MV-4-11 (cell line): Measurements from ENCODE around the gene NIPA2.
A peak's percentile ranks its signal among the peaks of the same experiment; 100 is the strongest.

ENCODE experiments used
- DNase-seq: peaks from one replicate; lab custom pipeline; 2025; lab: John Stamatoyannopoulos, UW

NIPA2 gene

DNA sequence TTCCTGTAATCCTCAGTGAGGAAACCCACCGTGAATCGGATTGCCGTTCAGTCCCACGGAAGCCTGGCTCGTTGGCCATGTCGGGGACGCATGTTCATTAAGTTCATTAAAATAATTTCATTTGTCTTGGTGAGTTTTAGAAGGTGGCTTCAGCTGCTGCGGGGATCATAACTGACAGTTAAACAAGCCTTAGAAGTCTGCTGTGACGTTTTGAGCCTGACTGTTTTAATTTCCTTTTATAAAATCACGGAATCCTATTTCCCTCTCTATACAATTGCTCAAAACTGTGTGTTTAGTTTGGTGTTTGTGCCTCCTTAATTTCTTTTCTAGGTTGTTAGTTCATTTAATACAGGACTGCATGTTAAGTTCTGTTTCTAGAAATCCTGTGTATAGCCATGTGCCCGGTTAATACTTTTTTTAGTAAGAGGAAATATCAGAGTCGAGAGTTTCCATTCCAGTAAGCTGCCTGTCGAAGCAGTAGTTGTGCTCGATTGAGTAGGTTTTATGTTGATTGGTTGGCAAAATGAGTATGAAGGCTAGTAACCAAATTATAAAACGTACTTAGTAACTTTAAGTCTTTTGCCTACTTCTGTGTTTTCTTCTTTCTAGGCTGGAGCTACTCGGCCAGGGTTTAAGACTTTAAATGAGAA, 705 bp downstream of the NIPA2 start:
- peak; percentile 53 for DNase-seq

DNA sequence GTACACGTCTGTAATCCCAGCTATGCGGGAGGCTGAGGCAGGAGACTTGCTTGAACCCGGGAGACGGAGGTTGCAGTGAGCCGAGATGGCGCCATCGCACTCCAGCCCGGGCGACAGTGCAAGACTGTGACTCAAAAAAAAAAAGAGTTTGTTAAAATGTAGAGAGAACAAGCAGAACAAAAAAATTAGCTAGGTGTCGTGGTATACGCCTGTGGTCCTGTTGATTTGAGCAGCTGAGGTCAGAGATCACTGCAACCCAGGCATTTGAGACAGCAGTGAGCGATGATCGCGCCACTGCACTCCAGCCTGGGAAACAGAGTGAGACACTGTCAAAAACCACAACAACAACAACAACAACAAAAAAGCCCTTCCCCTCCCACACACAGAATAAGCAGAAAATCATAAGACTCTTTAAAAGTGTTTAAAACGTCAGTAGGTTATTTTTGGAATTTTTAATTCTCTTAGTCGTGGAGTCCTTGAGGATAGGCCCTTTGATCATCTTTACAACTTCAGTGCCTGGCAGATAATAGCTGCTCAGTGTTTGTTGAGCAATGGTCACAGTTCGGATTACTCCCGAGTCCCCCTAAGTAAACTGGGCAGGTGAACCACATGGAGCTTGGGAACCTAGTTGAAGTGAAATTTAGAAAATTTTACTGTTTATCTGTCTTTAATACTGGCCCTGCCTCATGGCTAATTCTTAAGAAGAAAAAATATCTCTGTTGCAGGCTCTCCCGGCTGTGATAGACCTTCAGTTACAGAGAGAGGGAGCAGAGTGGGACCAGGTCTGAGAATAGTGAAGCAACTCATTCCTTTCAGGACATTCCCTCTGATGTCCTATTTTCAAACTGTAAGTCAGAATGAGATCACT, 6.2 kb downstream of the NIPA2 start:
- no peak for DNase-seq

DNA sequence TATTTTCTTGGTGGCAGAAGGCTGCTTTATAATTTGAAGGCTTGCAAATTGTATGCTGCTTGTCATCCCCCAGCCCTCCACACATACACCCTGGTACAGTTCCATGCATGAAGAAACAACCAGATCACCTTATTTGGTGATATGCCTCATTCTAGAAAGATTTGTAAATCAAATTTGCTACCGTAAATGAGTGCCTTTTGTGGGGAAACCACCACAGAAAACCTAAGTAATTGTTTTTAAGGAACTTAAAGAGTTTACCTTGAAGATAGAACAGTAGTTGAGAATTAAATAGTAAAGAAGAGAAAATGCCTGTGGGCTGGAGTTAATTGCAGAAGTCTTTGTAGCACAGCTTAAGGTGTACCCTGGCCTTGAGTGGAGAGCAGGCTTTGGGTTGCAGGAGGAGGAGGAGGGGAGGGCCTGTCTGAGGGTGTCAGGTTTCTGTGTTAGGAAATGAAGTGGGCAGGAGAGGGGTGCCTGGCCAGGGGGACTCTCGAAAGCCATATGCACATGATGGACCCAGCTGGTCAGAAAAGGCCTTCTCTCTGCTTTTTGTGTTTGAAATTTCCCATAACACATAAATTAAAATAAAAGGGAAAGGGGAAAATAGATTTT, 6.9 kb downstream of the NIPA2 start:
- no peak for DNase-seq

DNA sequence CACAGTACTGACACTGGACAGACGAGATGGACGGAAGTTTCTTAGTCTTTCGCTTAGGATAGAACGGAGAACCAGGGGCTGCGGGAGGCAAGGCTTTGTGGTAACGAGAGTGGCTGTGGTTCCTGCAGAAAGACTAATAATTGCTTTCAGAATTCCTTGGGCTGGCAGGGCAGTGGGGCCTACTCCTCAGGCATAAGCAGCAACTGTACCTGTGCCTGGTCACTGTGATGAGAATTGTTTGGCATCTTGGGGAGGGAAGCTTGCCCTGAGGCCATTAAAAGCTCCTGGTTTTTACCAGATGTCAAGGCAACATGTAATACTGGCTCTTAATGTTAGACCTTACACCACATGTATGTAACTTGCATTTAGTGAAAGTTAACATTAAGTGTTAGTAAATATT, 7.6 kb downstream of the NIPA2 start:
- no peak for DNase-seq

DNA sequence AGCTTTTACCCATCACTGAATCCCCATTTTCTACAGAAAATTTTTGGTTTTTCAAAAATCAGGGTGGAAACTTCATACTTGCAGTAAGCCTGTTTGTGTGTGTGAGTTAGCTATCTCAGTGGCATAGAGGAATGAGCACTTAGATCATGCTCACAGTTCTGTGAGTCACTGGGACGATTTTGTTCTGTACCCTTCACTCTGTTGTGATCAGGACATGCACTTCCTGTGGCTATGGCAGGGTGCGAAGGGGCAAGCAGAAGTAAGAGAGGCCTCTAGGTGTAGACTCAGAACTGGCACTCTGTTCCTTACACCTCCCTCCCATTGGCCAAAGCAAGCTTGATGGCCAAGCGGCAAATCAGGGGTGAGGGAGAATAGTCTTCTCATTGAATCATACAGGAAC, 11.6 kb downstream of the NIPA2 start:
- no peak for DNase-seq

DNA sequence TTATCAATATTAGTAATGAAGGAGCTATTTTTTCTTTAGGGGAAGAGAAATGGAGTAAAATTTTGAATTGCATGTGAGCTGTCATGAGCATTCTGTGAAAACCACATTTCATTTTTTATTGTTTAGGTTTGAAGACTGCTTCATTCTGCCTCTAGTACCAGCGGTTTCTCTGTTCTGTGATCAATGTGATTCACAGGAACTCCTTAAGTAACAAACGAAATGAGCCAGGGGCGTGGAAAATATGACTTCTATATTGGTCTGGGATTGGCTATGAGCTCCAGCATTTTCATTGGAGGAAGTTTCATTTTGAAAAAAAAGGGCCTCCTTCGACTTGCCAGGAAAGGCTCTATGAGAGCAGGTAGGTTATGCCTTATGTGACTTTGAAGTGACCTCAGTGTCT, 13.0 kb downstream of the NIPA2 start:
- no peak for DNase-seq

DNA sequence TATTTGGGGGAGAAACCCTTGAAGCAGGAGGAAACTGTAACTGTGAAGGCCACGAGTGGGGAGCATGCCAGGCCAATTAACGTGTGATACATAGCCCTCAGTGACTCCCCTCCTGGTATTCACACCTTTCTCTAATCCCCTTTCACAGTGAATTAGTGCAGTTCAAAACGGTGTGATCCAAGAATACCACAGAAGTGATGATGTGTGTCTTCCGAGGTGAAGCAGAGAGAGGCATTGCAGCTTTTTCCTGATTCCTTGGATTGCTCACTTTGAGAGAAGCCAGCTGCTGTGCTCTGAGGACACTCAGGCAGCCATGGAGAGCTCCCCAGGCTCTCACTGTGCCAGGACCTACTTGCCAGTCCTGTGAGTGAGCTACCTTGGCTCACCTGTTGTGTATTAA, 17.3 kb downstream of the NIPA2 start:
- DNase-seq: no peak

DNA sequence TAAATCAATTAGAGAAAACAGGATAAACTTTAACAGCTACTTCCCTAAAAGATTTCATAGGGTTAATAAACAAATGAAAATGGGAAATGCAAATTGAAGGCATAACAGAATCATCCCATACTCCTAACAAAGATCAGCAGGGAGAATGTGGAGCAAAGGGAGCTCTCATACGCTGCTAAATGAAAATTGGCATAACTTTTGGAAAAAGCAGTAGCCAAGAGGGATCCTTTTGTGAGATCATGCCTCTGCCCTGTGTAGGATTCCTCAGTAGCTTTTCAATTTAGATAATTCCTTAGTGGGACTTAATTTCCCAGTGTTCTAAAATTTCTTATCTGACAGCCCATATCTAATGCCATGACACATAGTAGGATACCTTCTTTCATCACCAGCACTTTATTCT, 18.2 kb downstream of the NIPA2 start:
- no peak for DNase-seq

DNA sequence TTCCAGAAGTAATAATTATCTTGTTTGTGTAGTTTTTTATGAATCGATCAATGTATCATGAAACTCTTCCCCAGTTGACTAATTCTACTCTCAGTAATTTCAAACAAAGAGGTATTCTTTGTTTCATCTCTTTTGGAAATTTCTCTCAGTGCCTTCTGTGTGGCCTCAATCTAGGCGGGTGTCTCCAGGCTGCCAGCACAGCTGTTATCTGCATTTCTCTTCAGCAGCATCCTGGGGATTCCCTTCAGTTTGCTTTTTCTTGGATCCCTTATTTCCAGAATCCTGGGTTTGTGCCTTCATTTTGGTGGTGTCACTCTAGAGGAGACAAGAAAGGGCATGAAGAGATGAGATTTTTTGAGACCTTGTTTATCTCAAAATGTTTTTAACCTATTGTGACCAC, 22.7 kb downstream of the NIPA2 start:
- no peak for DNase-seq

DNA sequence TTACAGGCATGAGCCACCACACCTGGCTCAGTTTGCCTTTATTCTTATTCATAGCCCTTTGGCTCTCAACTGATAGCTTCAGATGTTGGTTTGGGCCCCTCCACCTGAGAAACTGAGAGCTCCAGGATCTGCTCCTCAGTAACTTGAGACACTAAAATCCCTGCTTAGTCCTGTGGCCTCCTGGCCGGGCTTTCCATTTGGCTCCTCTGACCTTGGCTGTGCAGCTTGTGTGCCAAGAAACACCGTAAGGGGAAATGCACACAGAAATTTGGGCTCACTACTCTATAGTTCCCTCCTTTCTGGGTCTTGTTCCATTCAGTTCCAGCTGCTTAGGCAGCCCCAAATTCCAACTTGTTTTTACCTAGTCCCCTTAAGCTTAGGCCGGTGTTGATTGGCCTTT, 24.9 kb downstream of the NIPA2 start:
- no peak for DNase-seq

DNA sequence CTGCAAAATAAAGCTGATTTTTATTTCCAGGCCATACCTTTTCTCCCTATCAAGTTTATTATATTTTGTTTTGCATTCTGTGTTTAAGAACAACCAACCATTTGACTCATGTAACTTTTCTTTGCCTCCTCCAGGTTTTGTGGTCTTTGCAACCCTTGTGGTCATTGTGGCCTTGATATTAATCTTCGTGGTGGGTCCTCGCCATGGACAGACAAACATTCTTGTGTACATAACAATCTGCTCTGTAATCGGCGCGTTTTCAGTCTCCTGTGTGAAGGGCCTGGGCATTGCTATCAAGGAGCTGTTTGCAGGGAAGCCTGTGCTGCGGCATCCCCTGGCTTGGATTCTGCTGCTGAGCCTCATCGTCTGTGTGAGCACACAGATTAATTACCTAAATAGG, 27.6 kb downstream of the NIPA2 start:
- DNase-seq: no peak

DNA sequence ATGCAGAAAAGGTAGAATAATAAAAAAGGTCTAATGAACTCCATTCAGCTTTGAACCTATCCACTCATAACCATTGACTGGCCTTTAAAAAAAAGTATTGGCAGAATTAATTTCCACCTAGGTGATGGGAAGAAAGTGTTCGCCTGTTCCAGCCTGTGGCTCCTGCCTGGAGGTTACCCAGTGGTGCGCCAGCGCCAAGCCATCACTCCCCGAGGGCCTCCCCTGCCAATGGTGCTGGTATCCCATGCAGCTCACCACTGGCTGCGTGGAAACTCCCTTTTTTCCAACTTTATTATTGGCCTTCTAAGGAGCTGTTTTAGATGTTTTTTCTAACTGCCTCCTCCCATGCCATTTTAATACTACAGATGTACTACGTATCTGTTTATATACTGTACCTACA, 29.4 kb downstream of the NIPA2 start:
- no peak for DNase-seq

DNA sequence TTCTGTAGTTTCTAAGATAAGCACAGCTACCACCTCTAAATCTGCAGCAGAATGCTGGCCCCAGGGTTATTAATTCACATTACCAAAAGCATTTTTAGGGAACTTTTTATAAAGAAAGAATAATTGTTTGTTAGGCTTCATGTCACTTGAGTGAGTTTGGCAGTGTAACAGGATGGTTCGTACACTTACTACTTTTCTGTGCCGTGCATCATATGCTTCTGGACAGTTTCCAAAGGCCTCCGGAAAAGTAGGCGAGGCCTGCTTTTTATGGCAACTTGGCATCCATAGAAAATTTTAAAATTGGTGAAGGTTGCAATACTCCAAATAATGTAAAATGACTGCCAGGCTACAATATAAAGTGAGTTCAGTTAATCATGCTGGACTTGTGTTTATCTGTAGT, 30.0 kb downstream of the NIPA2 start:
- DNase-seq: no peak

DNA sequence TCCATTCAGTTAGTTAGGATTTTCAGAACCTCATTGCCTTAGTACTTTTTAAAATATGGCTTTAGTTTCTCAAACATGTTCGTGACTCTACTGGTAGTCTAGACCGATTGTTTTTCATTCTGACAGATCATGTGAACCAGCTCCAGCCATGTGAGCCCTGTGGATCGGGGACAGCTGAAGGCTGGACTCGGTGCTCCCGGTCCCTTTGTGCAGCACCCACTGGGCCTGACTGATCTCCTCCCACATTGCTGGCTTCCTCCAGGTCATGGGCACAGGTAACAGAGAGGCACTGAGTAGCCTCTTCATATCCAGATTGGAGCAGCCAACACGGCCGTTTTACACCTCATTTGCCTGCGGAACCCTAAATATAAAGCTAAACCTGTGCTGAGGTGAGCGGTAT, 30.5 kb downstream of the NIPA2 start:
- DNase-seq: no peak

DNA sequence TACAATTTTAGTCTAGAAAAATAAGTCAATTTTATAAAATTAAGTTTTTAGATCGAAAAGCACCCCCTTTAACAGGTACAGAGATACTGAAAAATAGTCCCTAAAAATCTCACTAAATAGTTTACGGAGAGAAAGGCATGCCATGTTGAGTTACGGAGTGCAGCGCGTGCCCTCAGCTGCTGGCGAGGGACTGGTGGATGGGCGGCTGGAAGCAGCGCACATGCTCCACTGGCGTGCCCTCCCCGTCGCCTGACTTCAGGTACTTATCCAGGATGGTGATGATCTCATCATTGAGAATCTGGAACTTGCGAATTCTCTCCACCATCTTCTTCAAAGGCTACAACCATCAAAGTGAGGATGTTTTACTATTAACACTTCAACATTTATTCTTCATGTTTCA, 31.4 kb downstream of the NIPA2 start:
- DNase-seq: no peak

DNA sequence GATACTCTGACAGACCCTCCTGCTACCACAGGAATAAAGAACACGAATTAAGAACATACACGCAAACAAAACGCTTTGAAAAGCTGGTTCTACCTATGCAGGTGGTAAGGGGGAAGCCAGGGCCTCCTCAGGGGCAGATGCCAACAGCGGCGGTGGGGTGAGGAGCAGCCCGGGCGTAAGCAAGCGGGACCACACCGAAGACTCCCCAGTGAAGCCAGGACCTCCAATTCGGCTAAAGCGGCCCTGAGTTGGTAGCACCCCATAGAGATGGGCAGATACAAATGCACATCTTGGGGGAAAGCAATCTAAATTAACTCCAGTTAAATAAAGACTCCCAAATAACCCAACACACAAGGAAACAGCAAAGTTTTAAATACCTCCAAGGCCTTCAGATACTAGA, 32.4 kb downstream of the NIPA2 start:
- no peak for DNase-seq

DNA sequence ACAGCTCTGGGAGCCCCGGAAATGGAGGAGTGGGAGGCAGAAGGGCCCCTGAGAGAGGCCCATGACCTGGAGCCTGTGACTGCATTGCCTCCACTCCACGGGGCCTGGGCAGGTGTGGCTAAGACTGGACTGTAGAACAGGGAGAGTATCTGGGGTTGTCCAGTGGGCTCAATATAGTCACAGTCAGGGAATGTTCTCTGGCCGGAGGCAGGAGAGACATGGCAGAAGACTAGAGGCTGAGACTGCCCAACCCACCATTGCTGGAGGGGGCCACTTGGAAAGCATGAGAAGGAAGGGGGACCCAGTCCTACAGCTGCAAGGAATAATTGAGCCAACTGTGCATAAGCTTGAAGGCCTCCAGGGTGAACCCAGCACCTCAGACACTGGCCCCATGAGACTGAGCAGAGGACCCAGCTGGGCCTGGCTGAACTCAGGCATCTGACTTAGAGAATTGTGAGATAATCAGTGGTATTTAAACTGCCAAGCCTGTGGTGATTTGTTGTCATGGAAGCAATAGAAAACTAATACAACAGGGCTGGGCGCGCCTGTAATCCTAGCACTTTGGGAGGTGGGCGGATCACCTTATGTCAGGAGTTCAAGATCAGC, 33.1 kb downstream of the NIPA2 start:
- no peak for DNase-seq

DNA sequence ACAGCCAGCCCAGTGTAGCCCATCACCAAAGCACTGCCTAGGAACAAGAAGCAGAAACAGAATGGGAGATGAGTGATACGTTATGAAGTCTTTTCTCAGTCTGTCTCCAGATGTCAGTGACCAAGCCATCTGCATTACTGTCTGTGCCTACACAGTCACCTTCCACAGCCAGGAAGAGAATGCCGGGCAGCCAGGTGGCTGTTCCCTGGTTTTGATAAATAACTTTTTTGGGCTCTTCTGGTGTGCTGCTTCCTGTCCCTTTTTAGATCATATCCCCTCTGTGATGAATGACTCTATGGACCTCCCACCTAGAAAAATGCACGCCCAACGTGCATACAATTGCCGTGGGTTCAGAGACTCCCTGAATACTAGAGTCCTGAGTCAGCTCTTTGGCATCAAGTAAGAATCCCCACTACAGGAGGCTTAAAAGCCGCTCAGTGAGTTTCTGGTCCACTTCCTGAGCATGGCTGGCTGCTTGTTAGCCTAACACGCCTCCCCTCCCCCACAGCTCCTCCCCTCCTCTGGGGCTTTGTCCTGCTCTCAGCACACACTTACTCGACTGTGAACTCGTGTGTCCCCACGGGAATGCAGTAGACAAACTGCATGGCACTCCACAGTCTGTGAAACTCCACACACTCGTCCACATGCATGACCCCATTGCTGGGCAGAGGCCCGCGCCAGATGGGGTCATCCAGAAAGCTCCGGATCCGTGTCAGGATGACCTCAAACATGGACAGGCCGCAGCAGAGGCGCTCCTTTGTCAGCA, 34.7 kb downstream of the NIPA2 start:
- DNase-seq: no peak

DNA sequence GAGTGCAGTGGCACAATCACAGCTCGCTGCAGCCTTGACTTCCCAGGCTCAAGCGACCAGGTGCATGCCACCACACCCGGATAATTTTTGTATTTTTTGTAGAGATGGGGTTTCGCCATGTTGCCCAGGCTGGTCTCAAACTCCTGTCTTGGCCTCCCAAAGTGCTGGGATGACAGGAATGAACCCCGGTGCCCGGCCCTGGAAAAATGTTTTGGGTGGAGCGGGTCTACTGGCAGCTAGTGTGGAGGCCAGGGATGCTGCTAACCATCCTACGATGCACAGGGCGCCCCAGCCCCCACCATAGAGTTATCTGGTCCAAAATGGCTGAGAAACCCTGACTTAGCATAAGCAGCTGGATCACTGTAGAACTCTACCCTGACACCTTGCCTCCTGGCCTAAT, 35.4 kb downstream of the NIPA2 start:
- DNase-seq: no peak

DNA sequence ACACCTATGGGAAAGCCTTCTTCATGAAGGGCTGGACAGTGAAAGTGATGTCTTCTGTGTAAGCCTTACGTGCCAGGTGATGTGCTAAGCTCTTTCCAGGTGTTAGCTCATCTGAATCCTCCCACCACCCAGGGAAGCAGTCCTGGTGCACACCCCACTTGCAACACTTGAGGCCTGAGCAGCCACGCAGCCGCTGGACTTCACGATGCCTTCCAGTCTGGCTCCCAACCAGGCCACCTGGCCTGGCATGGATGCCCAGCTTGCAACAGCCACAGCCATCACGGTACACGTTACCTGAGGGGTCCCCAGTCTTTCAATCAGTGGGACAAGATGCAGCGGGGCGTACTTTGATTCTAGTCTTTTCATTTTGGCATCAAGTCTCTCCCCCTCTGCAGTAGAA, 35.8 kb downstream of the NIPA2 start:
- DNase-seq: no peak

DNA sequence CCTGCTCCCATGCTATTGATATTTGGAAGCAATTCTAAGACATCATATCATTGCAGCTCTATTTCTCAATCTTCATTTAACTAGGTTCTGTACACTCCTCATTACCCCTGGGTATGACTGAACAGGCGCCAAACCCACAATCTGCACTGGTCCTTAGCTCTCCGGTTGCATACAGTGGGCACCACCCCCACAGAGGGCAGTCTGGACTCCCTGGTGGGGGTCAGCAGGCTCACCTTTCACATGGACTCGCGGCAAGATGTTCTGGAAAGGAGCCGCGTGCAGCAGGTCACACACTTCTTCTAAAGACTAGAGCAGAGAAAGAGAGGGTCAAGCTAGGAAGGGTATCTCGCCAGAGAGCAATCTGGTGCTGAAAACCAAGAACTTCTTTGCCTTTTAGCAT, 36.5 kb downstream of the NIPA2 start:
- DNase-seq: no peak

DNA sequence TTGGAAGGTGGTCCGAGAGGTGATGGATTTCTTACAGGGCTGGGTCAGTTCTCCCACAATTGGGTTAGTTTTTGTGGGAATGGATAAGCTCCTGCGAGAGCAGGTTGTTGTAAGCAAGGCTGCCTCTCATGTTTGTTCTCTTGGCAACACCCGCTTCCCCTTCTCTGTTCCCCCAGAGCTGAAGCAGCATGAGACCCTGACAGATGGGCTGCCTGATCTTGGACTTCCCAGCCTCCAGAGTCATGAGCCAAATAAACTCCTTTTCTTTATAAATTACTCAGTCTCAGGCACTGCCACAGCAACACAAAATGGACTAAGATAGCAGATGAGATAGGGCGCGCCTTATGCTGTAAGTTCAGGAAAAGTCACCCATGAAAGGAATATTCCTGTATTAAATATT, 38.7 kb downstream of the NIPA2 start:
- no peak for DNase-seq
